ENCODE data around the gene MAP2.
A peak's percentile ranks its signal among the peaks of the same experiment; 100 is the strongest.

MAP2 gene

GRCh38 chr2:209556354-209556961, 132.6 kb downstream of the MAP2 start:
- TF ChIP-seq TARDBP (IDR thresholded peaks at IDR 0.05) (no peak), FOXA1 (IDR thresholded peaks at IDR 0.05) (no peak), ARNT (IDR thresholded peaks at IDR 0.05) (no peak), NFRKB (IDR thresholded peaks at IDR 0.05) (no peak), CTBP1 (IDR thresholded peaks at IDR 0.05; ENCODE audit: borderline replicate concordance) (no peak), SUZ12 (IDR thresholded peaks at IDR 0.05) (no peak), L3MBTL2 (conservative IDR thresholded peaks at IDR 0.05) (no peak), BHLHE40 (IDR thresholded peaks at IDR 0.05; ENCODE audit: borderline replicate concordance) (no peak), ZNF384 (IDR thresholded peaks at IDR 0.05) (no peak), FOXK2 (IDR thresholded peaks at IDR 0.05) (no peak), HDGF (IDR thresholded peaks at IDR 0.05; ENCODE audit: borderline replicate concordance) (no peak)
- ChIA-PET POLR2A (no interaction called here), CTCF (interaction anchor here (0.6 to 1.5 kb wide), 4 partner anchors 15 to 1151 kb away, joined by 3 to 9 read pairs (median 4); no protein-coding TSS in a partner anchor)
- peak; percentile 49 for DNase-seq (ENCODE audit: extremely low spot score)

- POLR2A ChIA-PET: no interaction called here
- CTCF ChIA-PET: no interaction called here
These were observed 137.1 kb downstream of the MAP2 start for GRCh38 chr2:209560911-209561310.

GRCh38 chr2:209563453-209563852, 139.6 kb downstream of the MAP2 start:
- TF ChIP-seq L3MBTL2 (conservative IDR thresholded peaks at IDR 0.05) (no peak), FOXM1 (IDR thresholded peaks at IDR 0.05; ENCODE audit: borderline replicate concordance) (no peak), SP1 (IDR thresholded peaks at IDR 0.05) (no peak), ZNF384 (IDR thresholded peaks at IDR 0.05) (no peak), FOXK2 (IDR thresholded peaks at IDR 0.05) (no peak), BHLHE40 (IDR thresholded peaks at IDR 0.05; ENCODE audit: borderline replicate concordance) (no peak), TARDBP (IDR thresholded peaks at IDR 0.05) (no peak), ELF4 (IDR thresholded peaks at IDR 0.05) (no peak), CTBP1 (IDR thresholded peaks at IDR 0.05; ENCODE audit: borderline replicate concordance) (no peak), PKNOX1 (IDR thresholded peaks at IDR 0.05) (no peak), ARNT (IDR thresholded peaks at IDR 0.05) (no peak), FOXA1 (IDR thresholded peaks at IDR 0.05) (no peak), LEF1 (IDR thresholded peaks at IDR 0.05; ENCODE audit: borderline replicate concordance) (no peak), NFRKB (IDR thresholded peaks at IDR 0.05) (no peak), HDGF (IDR thresholded peaks at IDR 0.05; ENCODE audit: borderline replicate concordance) (no peak), SUZ12 (IDR thresholded peaks at IDR 0.05) (no peak)
- POLR2A ChIA-PET: no interaction called here
- CTCF ChIA-PET: interaction anchor here (1.0 kb wide), 1 partner anchor 229 kb away, joined by 5 read pairs; no protein-coding TSS in a partner anchor
- no peak for DNase-seq (ENCODE audit: extremely low spot score)

More at GRCh38 chr2:209560911-209561310, 137.1 kb downstream of the MAP2 start:
- DNase-seq (ENCODE audit: extremely low spot score): no peak
- TF ChIP-seq PKNOX1 (IDR thresholded peaks at IDR 0.05) (no peak), FOXM1 (IDR thresholded peaks at IDR 0.05; ENCODE audit: borderline replicate concordance) (no peak), LEF1 (IDR thresholded peaks at IDR 0.05; ENCODE audit: borderline replicate concordance) (no peak), ARNT (IDR thresholded peaks at IDR 0.05) (no peak), CTBP1 (IDR thresholded peaks at IDR 0.05; ENCODE audit: borderline replicate concordance) (no peak), NFRKB (IDR thresholded peaks at IDR 0.05) (no peak), L3MBTL2 (conservative IDR thresholded peaks at IDR 0.05) (no peak), FOXA1 (IDR thresholded peaks at IDR 0.05) (no peak), ZNF384 (IDR thresholded peaks at IDR 0.05) (no peak)

- TF ChIP-seq ARNT (IDR thresholded peaks at IDR 0.05): no peak
- TF ChIP-seq BHLHE40 (IDR thresholded peaks at IDR 0.05; ENCODE audit: borderline replicate concordance): no peak
- no peak for TF ChIP-seq CTBP1 (IDR thresholded peaks at IDR 0.05; ENCODE audit: borderline replicate concordance)
- ChIA-PET POLR2A (no interaction called here), CTCF (interaction anchor here (1.0 kb wide), 1 partner anchor 139 kb away, joined by 3 read pairs; no protein-coding TSS in a partner anchor)
- no peak for DNase-seq (ENCODE audit: extremely low spot score)
These were observed 141.0 kb downstream of the MAP2 start for GRCh38 chr2:209564816-209565215.

- no peak for TF ChIP-seq SUZ12 (IDR thresholded peaks at IDR 0.05)
- DNase-seq (ENCODE audit: extremely low spot score): no peak
- ChIA-PET CTCF (interaction anchor here (1.0 kb wide), 1 partner anchor 141 kb away, joined by 3 read pairs; no protein-coding TSS in a partner anchor), POLR2A (no interaction called here)
These were observed 142.2 kb downstream of the MAP2 start for GRCh38 chr2:209565896-209566582.

- CTCF ChIA-PET: no interaction called here
These were observed 146.3 kb downstream of the MAP2 start for GRCh38 chr2:209570194-209570593.

GRCh38 chr2:209574515-209574914, 150.7 kb downstream of the MAP2 start:
- CTCF ChIA-PET: no interaction called here
- TF ChIP-seq CTBP1 (IDR thresholded peaks at IDR 0.05; ENCODE audit: borderline replicate concordance) (no peak), SUZ12 (IDR thresholded peaks at IDR 0.05) (no peak), FOXA1 (IDR thresholded peaks at IDR 0.05) (no peak), ARNT (IDR thresholded peaks at IDR 0.05) (no peak), LEF1 (IDR thresholded peaks at IDR 0.05; ENCODE audit: borderline replicate concordance) (no peak), NFRKB (IDR thresholded peaks at IDR 0.05) (no peak)
- no peak for DNase-seq (ENCODE audit: extremely low spot score)
- POLR2A ChIA-PET: no interaction called here

More at GRCh38 chr2:209570194-209570593, 146.3 kb downstream of the MAP2 start:
- POLR2A ChIA-PET: no interaction called here
- no peak for DNase-seq (ENCODE audit: extremely low spot score)
- TF ChIP-seq FOXM1 (IDR thresholded peaks at IDR 0.05; ENCODE audit: borderline replicate concordance) (no peak), ZNF384 (IDR thresholded peaks at IDR 0.05) (no peak), L3MBTL2 (conservative IDR thresholded peaks at IDR 0.05) (no peak)
